ENCODE data around the gene JAGN1.
"Not testable (repeated sequence)": the region's sequence is repeated elsewhere in the genome, so short reads cannot be mapped to it uniquely, and the experiment has no call there.

The JAGN1 gene

DNA sequence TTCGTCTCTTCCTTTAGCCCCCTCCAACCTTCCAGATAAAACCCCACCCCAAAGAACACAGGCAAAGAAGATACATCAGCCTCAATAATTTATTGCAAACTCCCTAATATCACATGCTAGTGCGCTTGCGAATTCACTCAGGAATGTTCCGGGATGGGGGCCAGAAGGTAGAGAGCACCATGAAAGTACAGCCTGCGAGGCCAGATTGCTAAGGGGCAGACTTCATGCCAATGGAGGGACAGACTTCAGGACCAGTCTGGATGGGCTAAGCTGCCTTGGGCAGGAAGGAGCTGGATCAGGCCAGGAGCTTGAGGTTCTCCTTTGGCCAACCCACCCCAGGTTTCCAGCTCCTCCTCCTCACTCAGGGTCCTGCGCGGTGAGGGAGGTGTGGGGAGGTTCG lies 23.8 kb upstream of the JAGN1 start:
- in situ Hi-C loops (cut with MboI; ENCODE audit: low sequenced_read_pairs) = no loop called here

DNA sequence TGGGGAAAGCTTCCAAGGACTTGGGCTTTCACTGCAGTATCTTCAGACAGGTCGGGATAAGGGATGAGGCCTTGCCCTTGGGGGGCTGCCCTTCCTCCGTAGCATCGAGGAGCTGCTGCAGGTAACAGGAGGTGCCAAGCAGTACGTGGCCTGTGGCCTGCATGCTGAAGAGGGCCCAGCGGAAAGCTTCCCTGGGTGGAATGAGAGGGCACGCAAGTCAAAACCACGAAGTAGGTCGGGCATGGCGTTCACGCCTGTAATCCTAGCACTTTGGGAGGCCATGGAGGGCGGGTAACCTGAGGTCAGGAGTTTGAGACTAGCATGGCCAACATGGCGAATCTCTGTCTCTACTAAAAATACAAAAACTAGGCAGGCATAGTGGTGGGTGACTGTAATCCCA lies 23.3 kb upstream of the JAGN1 start:
- in situ Hi-C loops (cut with MboI; ENCODE audit: low sequenced_read_pairs) = no loop called here

DNA sequence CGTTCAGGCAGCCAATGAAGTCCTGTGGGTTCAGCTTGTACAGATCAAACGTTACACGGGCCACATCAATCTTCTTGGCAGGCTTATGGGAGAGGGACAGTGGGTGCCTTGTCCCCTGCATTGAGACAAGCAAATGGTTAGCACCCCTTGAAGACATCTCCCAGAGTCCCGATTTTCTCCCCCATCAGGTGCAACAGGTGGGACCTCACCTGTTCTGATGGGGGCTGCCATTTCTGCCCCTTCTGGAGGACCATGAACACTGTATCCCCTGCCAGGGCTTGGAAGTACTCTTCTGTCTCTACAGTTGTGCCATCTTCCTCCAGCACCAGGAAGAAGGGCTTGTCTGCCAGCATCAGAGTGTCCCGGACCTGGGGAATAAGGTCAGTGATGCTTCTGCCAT lies 20.5 kb upstream of the JAGN1 start:
- in situ Hi-C loops (cut with MboI; ENCODE audit: low sequenced_read_pairs) = no loop called here

DNA sequence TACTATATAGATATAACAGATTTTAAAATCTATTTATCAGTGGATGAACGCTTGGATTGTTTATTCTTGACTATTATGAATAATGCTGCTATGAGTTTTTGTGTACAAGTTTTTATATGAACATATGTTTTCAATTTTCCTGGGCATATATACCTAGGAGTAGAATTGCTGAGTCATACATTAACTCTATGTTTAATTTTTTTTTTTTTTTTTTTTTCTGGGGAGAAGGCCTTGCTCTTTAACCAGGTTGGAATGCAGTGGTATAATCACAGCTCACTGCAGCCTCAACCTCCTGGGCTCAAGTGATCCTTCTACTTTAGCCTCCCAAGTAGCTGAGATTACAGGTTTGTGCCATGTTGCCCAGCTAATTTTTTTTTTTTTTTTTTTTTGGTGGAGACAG lies 19.4 kb upstream of the JAGN1 start:
- in situ Hi-C loops (cut with MboI; ENCODE audit: low sequenced_read_pairs) = no loop called here

DNA sequence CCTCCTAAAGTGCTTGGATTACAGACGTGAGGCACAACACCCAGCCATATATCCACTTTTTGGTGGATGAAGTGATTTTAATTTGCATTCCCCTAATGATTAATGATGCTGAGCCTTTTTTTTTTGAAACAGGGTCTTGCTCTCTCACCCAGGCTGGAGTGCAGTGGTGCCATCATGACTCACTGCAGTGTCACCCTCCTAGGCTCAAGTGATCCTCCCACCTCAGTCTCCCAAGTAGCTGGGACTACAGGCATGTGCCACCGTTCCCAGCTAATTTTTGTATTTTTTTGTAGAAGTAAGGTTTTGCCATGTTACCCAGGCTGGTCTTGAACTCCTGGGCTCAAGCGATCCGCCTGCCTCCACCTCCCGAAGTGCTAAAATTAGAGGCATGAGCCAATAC lies 18.3 kb upstream of the JAGN1 start:
- in situ Hi-C loops (cut with MboI; ENCODE audit: low sequenced_read_pairs) = not testable (repeated sequence)

GRCh38 chr3:9875448-9875847 lies 15.0 kb upstream of the JAGN1 start:
- in situ Hi-C loops (cut with MboI; ENCODE audit: low sequenced_read_pairs) = no loop called here

- in situ Hi-C loops (cut with MboI; ENCODE audit: low sequenced_read_pairs) = not testable (repeated sequence)
Measured at GRCh38 chr3:9876255-9876654, 14.2 kb upstream of the JAGN1 start.

DNA sequence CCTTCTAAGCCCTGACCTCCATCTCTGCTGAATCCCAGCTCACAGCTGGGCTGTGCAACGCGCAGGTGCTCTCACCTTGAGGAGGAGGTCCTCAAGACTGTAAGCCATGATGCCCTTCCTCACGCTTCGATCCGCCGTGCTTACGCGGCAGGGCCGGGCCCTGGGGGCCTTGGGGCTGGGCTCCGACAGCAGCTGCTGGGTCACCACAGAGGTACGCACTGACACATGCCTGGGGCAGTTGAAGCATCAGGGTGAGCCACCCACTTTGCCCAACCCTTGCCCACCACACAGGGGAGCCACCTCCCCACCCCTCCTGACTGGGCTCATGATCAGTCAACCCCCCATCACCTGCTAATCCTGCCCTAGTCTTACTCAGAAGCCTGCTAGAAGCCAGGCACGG lies 13.4 kb upstream of the JAGN1 start:
- in situ Hi-C loops (cut with MboI; ENCODE audit: low sequenced_read_pairs) = no loop called here

GRCh38 chr3:9878700-9879099 lies 11.7 kb upstream of the JAGN1 start:
- in situ Hi-C loops (cut with MboI; ENCODE audit: low sequenced_read_pairs) = no loop called here

GRCh38 chr3:9879830-9880549 lies 10.4 kb upstream of the JAGN1 start, which contains the start of gene CIDEC:
Gene CIDEC, minus strand, starts transcription at chr3:9880253. Its CDS starts 1,767 bp downstream, at chr3:9878486.
- in situ Hi-C loops (cut with MboI; ENCODE audit: low sequenced_read_pairs) = no loop called here

DNA sequence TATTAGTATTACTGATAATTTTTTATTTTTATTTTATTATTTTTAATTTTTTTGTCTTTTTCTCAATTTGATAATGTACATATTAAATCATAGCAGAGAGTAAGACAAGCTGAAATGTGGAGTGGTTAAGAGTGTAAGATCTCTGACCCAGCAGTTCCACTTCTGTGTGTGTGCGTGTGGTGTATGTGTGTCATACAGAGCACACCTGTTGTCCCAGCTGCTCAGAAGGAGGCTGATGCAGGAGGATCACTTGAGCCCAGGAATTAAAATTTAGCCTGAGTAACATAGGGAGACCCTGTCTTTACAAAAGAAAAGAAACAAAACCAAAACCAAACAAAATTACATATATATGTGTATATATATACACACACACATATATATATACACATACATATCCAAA lies 9.0 kb upstream of the JAGN1 start:
- in situ Hi-C loops (cut with MboI; ENCODE audit: low sequenced_read_pairs) = no loop called here

- in situ Hi-C loops (cut with MboI; ENCODE audit: low sequenced_read_pairs) = no loop called here
Measured at GRCh38 chr3:9883706-9884554, 6.5 kb upstream of the JAGN1 start.

GRCh38 chr3:9884555-9885165 lies 5.8 kb upstream of the JAGN1 start:
- in situ Hi-C loops (cut with MboI; ENCODE audit: low sequenced_read_pairs) = no loop called here

DNA sequence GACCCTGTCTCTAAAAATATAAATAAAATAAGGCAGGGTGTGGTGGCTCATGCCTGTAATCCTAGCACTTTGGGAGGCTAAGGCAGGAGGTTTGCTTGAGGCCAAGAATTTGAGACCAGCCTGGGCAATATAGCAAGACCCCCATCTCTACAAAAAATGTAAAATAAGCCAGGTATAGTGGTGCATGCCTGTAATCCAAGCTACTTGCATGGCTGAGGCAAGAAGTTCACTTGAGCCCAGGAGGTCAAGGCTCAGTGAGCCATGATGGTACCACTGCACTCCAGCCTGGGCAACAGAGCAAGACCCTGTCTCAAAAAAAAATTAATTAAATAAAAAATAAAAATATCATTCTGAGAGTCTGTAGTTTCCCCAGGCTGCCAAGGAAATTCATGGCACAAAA lies 4.1 kb upstream of the JAGN1 start:
- in situ Hi-C loops (cut with MboI; ENCODE audit: low sequenced_read_pairs) = no loop called here

DNA sequence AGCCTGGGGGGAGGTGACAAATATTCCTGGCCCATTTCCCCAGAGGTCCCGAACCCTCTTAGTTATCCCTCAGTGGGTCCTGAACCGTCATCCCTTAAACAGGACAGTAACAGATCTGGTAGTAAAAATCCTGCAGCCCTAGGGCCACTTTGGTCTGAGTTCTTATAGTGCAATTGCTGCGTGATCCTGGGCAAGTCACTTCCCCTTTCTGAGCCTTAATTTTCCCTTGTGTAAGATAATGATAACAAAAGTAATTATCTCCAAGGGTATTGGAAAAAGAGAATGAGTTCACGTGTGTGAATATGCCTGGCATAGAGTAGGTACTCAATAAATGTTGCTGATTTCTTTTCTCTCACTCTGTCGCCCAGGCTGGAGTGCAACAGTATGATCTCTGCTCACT lies 2.9 kb upstream of the JAGN1 start:
- in situ Hi-C loops (cut with MboI; ENCODE audit: low sequenced_read_pairs) = no loop called here

DNA sequence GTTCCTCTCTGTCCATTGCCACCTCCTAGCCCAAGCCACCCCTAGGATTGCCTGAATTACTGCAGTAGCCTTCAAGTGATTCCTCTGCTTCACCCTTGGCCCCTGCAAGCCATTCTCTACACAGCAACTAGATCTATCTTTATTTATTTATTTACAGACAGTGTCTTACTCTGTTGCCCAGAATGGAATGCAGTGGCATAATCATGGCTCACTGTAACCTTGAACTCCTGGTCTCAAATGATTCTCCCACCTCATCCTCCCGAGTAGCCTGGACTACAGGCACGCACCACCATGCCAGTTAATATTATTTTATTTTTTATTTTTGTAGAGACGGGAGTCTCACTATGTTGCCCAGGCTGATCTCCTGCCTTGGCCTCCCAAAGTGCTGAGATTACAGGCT lies 1.9 kb upstream of the JAGN1 start:
- in situ Hi-C loops (cut with MboI; ENCODE audit: low sequenced_read_pairs) = no loop called here

GRCh38 chr3:9889405-9889804 lies 1.0 kb upstream of the JAGN1 start:
- in situ Hi-C loops (cut with MboI; ENCODE audit: low sequenced_read_pairs) = no loop called here

GRCh38 chr3:9891072-9891622 lies 737 bp downstream of the JAGN1 start:
- in situ Hi-C loops (cut with MboI; ENCODE audit: low sequenced_read_pairs) = no loop called here

GRCh38 chr3:9893739-9894138 lies 3.3 kb downstream of the JAGN1 start:
- in situ Hi-C loops (cut with MboI; ENCODE audit: low sequenced_read_pairs) = no loop called here

- in situ Hi-C loops (cut with MboI; ENCODE audit: low sequenced_read_pairs) = not testable (repeated sequence)
Measured at GRCh38 chr3:9895715-9896114, 5.3 kb downstream of the JAGN1 start.

DNA sequence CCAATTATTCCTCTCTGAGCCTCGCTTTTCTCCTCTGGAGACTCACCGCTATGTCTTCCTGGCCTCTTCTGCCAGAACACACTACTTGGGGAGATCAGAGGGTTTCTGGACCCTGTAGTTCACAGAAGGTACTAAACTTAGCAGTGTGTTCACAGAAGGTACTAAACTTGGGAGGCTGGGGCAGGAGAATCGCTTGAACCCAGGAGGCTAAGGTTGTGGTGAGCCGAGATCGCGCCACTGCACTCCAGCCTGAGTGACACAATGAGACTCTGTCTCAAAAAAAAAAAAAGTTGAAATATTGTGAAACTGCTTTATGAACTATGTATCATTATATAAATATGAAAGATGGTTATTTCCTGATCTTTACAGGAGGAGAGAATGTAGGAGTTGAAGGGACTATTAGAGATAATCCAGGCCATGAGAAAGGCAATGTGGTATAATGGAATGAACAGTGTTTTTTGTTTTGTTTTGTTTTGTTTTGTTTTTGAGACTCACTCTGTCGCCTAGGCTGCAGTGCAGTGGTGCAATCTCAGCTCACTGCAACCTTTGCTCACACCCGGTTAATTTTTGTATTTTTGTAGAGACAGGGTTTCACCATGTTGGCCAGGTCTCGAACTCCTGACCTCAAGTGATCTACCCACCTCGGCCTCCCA lies 6.5 kb downstream of the JAGN1 start:
- in situ Hi-C loops (cut with MboI; ENCODE audit: low sequenced_read_pairs) = not testable (repeated sequence)
